Upper lobe of left lung (tissue), 6 donors: ENCODE results near the gene SDK1. TPM values are rescaled to one million over a fixed set of nuclear protein-coding genes. Genes with fewer than 3 reads are reported as not detected.

Experiments used
- ATAC-seq, 2 donors: fragments of 200-7000 bp; cut with Tn5 transposase; one replicate each; pipeline ENCODE4 v1.9.1; 2022; ENCODE audit warnings: mild to moderate bottlenecking in 2 of 2, moderate library complexity in 2 of 2; ENCODE audit not compliant: low FRiP score in 2 of 2
- DNase-seq, 2 donors: peaks; one replicate each; pipeline ENCODE4 v3.0.0-alpha.2; 2019 to 2020
- H3K27ac ChIP-seq, 4 donors: fragments of 200-600 bp; sonication (generic); one replicate each; pipeline ENCODE4 v1.5.1; 2016 to 2019
- H3K27me3 ChIP-seq, 4 donors: fragments of 200-600 bp; sonication (generic); one replicate each; pipeline ENCODE4 v1.5.1; 2017 to 2019
- H3K36me3 ChIP-seq, 4 donors: fragments of 200-600 bp; sonication (generic); one replicate each; pipeline ENCODE4 v1.5.1; 2016 to 2019
- H3K4me1 ChIP-seq, 4 donors: fragments of 200-600 bp; sonication (generic); one replicate each; pipeline ENCODE4 v1.5.1; 2018 to 2019
- H3K4me3 ChIP-seq, 4 donors: fragments of 200-600 bp; sonication (generic); one replicate each; pipeline ENCODE4 v1.5.1; 2017 to 2019; ENCODE audit warnings: mild to moderate bottlenecking in 2 of 4, moderate library complexity in 1 of 4
- H3K9me3 ChIP-seq, 4 donors: fragments of 200-600 bp; sonication (generic); one replicate each; pipeline ENCODE4 v1.5.1; 2018 to 2019
- CTCF ChIP-seq, 6 experiments: fragments of 450-650 bp in 4 of 6; fragments of 200-600 bp in 2 of 6; sonication (generic) in 2 of 6; IDR thresholded peaks; one replicate each; pipeline ENCODE4 v1.5.1; 2016 to 2019; ENCODE audit warnings: antibody characterized with exemption in 6 of 6
- EP300 ChIP-seq, 4 donors: sonication (generic); formaldehyde crosslinking; IDR thresholded peaks; one replicate each; pipeline ENCODE4 v1.5.1; 2017; ENCODE audit warnings: antibody characterized with exemption in 4 of 4, control low read depth in 2 of 4
- POLR2A ChIP-seq, 4 donors: fragments of 450-650 bp; IDR thresholded peaks; one replicate each; pipeline ENCODE4 v1.5.1; 2016 to 2017; ENCODE audit warnings: antibody characterized with exemption in 4 of 4, mild to moderate bottlenecking in 2 of 4
- POLR2AphosphoS5 ChIP-seq, 2 donors: sonication (generic); formaldehyde crosslinking; IDR thresholded peaks; one replicate each; pipeline ENCODE4 v1.5.1; 2017; ENCODE audit warnings: antibody characterized with exemption in 2 of 2
- WGBS, 2 donors: methylation state at CpG; one replicate each; pipeline ENCODE4 v1.1.5; 2017 to 2018; 5-methylcytosine and 5-hydroxymethylcytosine counted together
- total RNA-seq, 6 donors: library from RNA; depleted of rRNA in 4 of 6; stranded (reverse); fragments of >200 nt in 4 of 6; gene quantifications; one replicate each; pipeline versions ENCODE4 v1.1.0 to v1.2.1, GENCODE V29; 2016 to 2021
- donor health status: DM: no; HTN: no; CAD: no; lungs with moderate emphysema.
- donor health status: DM: no; HTN: yes; CAD: no; lungs with severe emphysema.

The SDK1 gene
- total RNA-seq, 6 donors from 2014 or later, result 9.3 to 90.1 (median 11.8) TPM

GRCh38 chr7:3481435-3481834 is 180.4 kb downstream of the SDK1 start:
- no peak overlapping the region for H3K27ac ChIP-seq
- no peak for TF ChIP-seq EP300 (IDR thresholded peaks at IDR 0.05)
- TF ChIP-seq POLR2AphosphoS5 (IDR thresholded peaks at IDR 0.05), result no peak
- no peak for TF ChIP-seq POLR2A (IDR thresholded peaks at IDR 0.05)
- no peak for TF ChIP-seq CTCF (IDR thresholded peaks at IDR 0.05)
- H3K4me1 ChIP-seq, result no peaks in the 10 kb centered on the region
- no peak overlapping the region for H3K4me3 ChIP-seq
- no peaks in the 10 kb centered on the region for H3K36me3 ChIP-seq
- H3K27me3 ChIP-seq, result no peaks in the 10 kb centered on the region
- no peaks in the 10 kb centered on the region for H3K9me3 ChIP-seq
- DNase-seq (no peak), ATAC-seq (no peak)
- 58 to 73% methylated on average over 4 of the region's 4 CpGs for WGBS, 2 donors

GRCh38 chr7:3482147-3482921 is 181.3 kb downstream of the SDK1 start:
- 66 to 69% methylated on average over 13 of the region's 13 CpGs for WGBS, 2 donors
- ATAC-seq (no peak), DNase-seq (no peak)
- Histone ChIP-seq H3K36me3 (no peaks in the 10 kb centered on the region), H3K27me3 (no peaks in the 10 kb centered on the region), H3K4me1 (no peaks in the 10 kb centered on the region), H3K27ac (no peak overlapping the region), H3K9me3 (no peaks in the 10 kb centered on the region), H3K4me3 (no peak overlapping the region)
- TF ChIP-seq EP300 (IDR thresholded peaks at IDR 0.05), result no peak
- TF ChIP-seq CTCF (IDR thresholded peaks at IDR 0.05), result peak in 1 of 6 experiments; percentile 17

GRCh38 chr7:3486841-3487240 is 185.8 kb downstream of the SDK1 start:
- Histone ChIP-seq H3K36me3 (no peaks in the 10 kb centered on the region), H3K27me3 (no peaks in the 10 kb centered on the region), H3K4me3 (no peak overlapping the region), H3K27ac (no peak overlapping the region), H3K4me1 (no peaks in the 10 kb centered on the region), H3K9me3 (no peaks in the 10 kb centered on the region)
- DNase-seq (no peak), ATAC-seq (no peak)
- WGBS, 2 donors, result 59 to 85% methylated on average over 4 of the region's 4 CpGs
- TF ChIP-seq POLR2AphosphoS5 (IDR thresholded peaks at IDR 0.05) (peak in 1 of 2 donors; percentile 26), EP300 (IDR thresholded peaks at IDR 0.05) (no peak)

- TF ChIP-seq POLR2AphosphoS5 (IDR thresholded peaks at IDR 0.05) (no peak), POLR2A (IDR thresholded peaks at IDR 0.05) (no peak)
- H3K4me3 ChIP-seq, result no peak overlapping the region
- H3K36me3 ChIP-seq, result no peaks in the 10 kb centered on the region
- H3K27ac ChIP-seq, result no peak overlapping the region
- H3K27me3 ChIP-seq, result no peaks in the 10 kb centered on the region
- H3K4me1 ChIP-seq, result peaks cover 0 to 6% (median 2%) of the 10 kb centered on the region in 4 donors
- H3K9me3 ChIP-seq, result no peaks in the 10 kb centered on the region
- ATAC-seq (no peak), DNase-seq (no peak)
- 66 to 77% methylated on average over 3 of the region's 3 CpGs for WGBS, 2 donors
These were observed 187.8 kb downstream of the SDK1 start for GRCh38 chr7:3488829-3489228.

- DNase-seq (no peak), ATAC-seq (peak in 1 of 2 donors; percentile 45)
- Histone ChIP-seq H3K9me3 (no peaks in the 10 kb centered on the region), H3K4me1 (peaks cover 0 to 6% (median 2%) of the 10 kb centered on the region in 4 donors), H3K27ac (no peak overlapping the region), H3K27me3 (no peaks in the 10 kb centered on the region), H3K36me3 (no peaks in the 10 kb centered on the region), H3K4me3 (no peak overlapping the region)
- TF ChIP-seq EP300 (IDR thresholded peaks at IDR 0.05) (no peak), CTCF (IDR thresholded peaks at IDR 0.05) (no peak), POLR2A (IDR thresholded peaks at IDR 0.05) (no peak), POLR2AphosphoS5 (IDR thresholded peaks at IDR 0.05) (no peak)
These were observed 192.4 kb downstream of the SDK1 start for GRCh38 chr7:3493499-3493898.

GRCh38 chr7:3494947-3495346 is 193.9 kb downstream of the SDK1 start:
- WGBS, 2 donors, result 85 to 89% methylated on average over 6 of the region's 6 CpGs
- no peak overlapping the region for H3K27ac ChIP-seq

More at GRCh38 chr7:3494947-3495346, 193.9 kb downstream of the SDK1 start:
- TF ChIP-seq EP300 (IDR thresholded peaks at IDR 0.05) (no peak), POLR2AphosphoS5 (IDR thresholded peaks at IDR 0.05) (no peak), CTCF (IDR thresholded peaks at IDR 0.05) (no peak), POLR2A (IDR thresholded peaks at IDR 0.05) (no peak)
- ATAC-seq (no peak), DNase-seq (no peak)
- no peaks in the 10 kb centered on the region for H3K36me3 ChIP-seq
- peaks cover 0 to 6% (median 2%) of the 10 kb centered on the region in 4 donors for H3K4me1 ChIP-seq
- peaks cover 0 to 5% (median 2%) of the 10 kb centered on the region in 4 donors for H3K9me3 ChIP-seq
- H3K27me3 ChIP-seq, result no peaks in the 10 kb centered on the region
- no peak overlapping the region for H3K4me3 ChIP-seq
